ENCODE results near the gene RBM15B. TPM values are rescaled to one million over a fixed set of nuclear protein-coding genes. Genes with fewer than 3 reads are reported as not detected.

Gene RBM15B
- total RNA-seq, 1 donor: 31.1 TPM

- no peak overlapping the region for H3K4me3 ChIP-seq (ENCODE audit: low read depth, low read length)
- DNase-seq (ENCODE audit: low read depth): no peak
- no peak for TF ChIP-seq CTCF (IDR thresholded peaks at IDR 0.05; ENCODE audit: insufficient read depth, low read depth, low read length)
These were observed 8.9 kb upstream of the RBM15B start for GRCh38 chr3:51382076-51382745.

- TF ChIP-seq CTCF (IDR thresholded peaks at IDR 0.05; ENCODE audit: insufficient read depth, low read depth, low read length): no peak
- DNase-seq (ENCODE audit: low read depth): no peak
- no peak overlapping the region for H3K4me3 ChIP-seq (ENCODE audit: low read depth, low read length)
These were observed 8.0 kb upstream of the RBM15B start for GRCh38 chr3:51382947-51383578.

GRCh38 chr3:51384055-51384725, 6.9 kb upstream of the RBM15B start:
- peak overlapping the region; percentile 98 for H3K4me3 ChIP-seq (ENCODE audit: low read depth, low read length)
- no peak for TF ChIP-seq CTCF (IDR thresholded peaks at IDR 0.05; ENCODE audit: insufficient read depth, low read depth, low read length)
- peak; percentile 12 for DNase-seq (ENCODE audit: low read depth)

GRCh38 chr3:51384726-51385473, 6.2 kb upstream of the RBM15B start, which contains the start of gene MANF:
Gene MANF (plus strand): TSS chr3:51385291. CDS start chr3:51385343, 52 bp downstream.
- TF ChIP-seq CTCF (IDR thresholded peaks at IDR 0.05; ENCODE audit: insufficient read depth, low read depth, low read length): no peak
- peak; percentile 98 for DNase-seq (ENCODE audit: low read depth)
- H3K4me3 ChIP-seq (ENCODE audit: low read depth, low read length): peak within 1 kb of the TSS; percentile 98

- H3K4me3 ChIP-seq (ENCODE audit: low read depth, low read length): peak overlapping the region; percentile 74
- no peak for TF ChIP-seq CTCF (IDR thresholded peaks at IDR 0.05; ENCODE audit: insufficient read depth, low read depth, low read length)
- DNase-seq (ENCODE audit: low read depth): peak; percentile 17
These were observed 5.4 kb upstream of the RBM15B start for GRCh38 chr3:51385621-51386091.

GRCh38 chr3:51386159-51386851, 4.8 kb upstream of the RBM15B start:
- DNase-seq (ENCODE audit: low read depth): no peak
- peak overlapping the region; percentile 74 for H3K4me3 ChIP-seq (ENCODE audit: low read depth, low read length)
- no peak for TF ChIP-seq CTCF (IDR thresholded peaks at IDR 0.05; ENCODE audit: insufficient read depth, low read depth, low read length)
